GM18517 (cell line): ENCODE results near the gene VPS37C.
A peak's percentile ranks its signal among the peaks of the same experiment; 100 is the strongest.
"Not testable (repeated sequence)": the region's sequence is repeated elsewhere in the genome, so short reads cannot be mapped to it uniquely, and the experiment has no call there.

Source experiments
- ATAC-seq: cut with Tn5 transposase; IDR thresholded peaks from one replicate; pipeline ENCODE4 v1.9.1; 2021; ENCODE audit warnings: mild to moderate bottlenecking, moderate library complexity; ENCODE audit not compliant: unreplicated experiment

VPS37C gene

GRCh38 chr11:61102667-61103571 is 58.3 kb downstream of the VPS37C start:
- ATAC-seq = no peak

DNA sequence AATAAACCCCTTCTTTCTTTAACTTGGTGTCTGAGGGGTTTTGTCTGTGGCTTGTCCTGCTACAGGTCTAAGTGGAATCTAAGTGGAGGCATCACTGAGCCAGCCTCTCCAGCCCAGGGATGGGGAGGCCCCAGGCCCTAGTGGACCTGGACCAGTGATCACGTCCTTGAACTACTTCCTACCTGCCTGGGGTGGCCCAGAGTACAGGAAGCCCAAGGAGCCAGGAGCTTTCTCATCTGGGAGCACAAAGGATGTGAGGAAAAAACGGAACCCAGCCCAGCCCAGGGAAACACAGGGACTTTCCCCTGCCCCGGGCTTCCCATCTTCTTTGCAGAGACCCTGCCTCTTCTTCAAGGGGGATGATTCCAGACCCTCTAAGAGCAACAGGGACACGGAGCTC is 62.4 kb downstream of the VPS37C start:
- ATAC-seq = no peak

- ATAC-seq = not testable (repeated sequence)
These were observed 63.0 kb downstream of the VPS37C start for GRCh38 chr11:61098261-61098660.

GRCh38 chr11:61095021-61095420 is 66.2 kb downstream of the VPS37C start:
- no peak for ATAC-seq

DNA sequence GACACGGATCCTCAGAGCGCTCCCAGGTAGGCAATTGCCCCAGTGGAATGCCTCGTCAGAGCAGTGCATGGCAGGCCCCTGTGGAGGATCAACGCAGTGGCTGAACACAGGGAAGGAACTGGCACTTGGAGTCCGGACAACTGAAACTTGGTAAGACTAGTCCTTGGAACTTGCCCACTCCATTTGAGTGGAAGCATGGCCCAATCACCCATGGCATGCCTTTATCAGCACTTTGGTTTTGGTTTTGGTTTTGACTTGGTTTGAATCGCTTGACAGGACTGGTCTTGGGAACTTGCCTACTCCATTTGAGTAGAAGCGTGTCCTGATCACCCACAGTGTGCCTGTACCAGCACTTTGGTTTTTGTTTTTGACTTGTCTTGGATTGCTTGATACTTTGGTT is 67.1 kb downstream of the VPS37C start:
- ATAC-seq = not testable (repeated sequence)

GRCh38 chr11:61092908-61093763 is 68.1 kb downstream of the VPS37C start:
- ATAC-seq = no peak

GRCh38 chr11:61092280-61092766 is 68.9 kb downstream of the VPS37C start:
- peak; percentile 53 for ATAC-seq

GRCh38 chr11:61091373-61092279 is 69.6 kb downstream of the VPS37C start:
- ATAC-seq = no peak

GRCh38 chr11:61090982-61091372 is 70.2 kb downstream of the VPS37C start:
- ATAC-seq = no peak

DNA sequence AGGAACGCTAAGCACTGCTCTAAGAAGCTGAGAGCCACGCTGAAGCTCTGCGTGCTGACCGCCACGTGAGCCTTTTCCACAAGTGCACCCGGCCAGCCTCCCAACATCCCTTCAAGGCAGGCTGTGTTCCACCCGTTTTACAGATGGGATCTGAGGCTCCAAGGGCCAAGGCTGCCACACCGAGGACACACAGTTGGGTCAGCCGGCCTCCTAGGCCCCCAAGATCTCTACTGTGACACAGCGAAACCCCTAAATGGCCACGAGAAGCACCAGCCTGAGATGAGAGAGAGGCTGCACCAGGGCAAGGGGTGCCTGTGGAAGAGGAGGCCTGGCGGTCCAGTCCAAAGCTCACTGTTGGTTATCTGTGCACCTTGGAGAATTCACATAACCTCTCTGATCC is 70.7 kb downstream of the VPS37C start:
- no peak for ATAC-seq

GRCh38 chr11:61089806-61090491 is 71.3 kb downstream of the VPS37C start:
- no peak for ATAC-seq

- no peak for ATAC-seq
These were observed 73.7 kb downstream of the VPS37C start for GRCh38 chr11:61087426-61088119.

- no peak for ATAC-seq
These were observed 77.6 kb downstream of the VPS37C start for GRCh38 chr11:61083601-61084147.

- no peak for ATAC-seq
These were observed 78.2 kb downstream of the VPS37C start for GRCh38 chr11:61082931-61083531.

GRCh38 chr11:61082062-61082870 is 79.0 kb downstream of the VPS37C start:
- no peak for ATAC-seq

- no peak for ATAC-seq
These were observed 80.1 kb downstream of the VPS37C start for GRCh38 chr11:61080986-61081590.

DNA sequence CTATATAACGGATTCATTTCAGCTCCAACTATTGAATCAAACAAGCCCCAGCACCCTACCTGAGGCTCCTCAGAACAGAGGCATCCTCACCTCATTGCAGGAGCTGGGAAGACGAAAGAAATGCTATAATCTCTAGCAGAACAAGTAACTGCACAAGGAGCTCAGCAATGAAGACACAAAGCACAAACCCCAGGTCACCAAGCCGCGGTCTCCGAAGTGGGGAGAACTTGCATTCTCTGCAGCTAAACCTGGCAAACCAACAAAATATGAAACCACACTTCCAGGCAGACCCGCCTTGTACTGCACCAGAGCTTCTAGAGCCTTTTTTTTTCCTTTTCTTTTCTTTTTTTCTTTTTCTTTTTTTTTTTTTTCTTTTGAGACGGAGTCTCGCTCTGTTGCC is 80.7 kb downstream of the VPS37C start:
- ATAC-seq = no peak
